HepG2 (cell line): ENCODE measurements around the gene SLC29A1. TPM values are rescaled to one million over a fixed set of nuclear protein-coding genes. Genes with fewer than 3 reads are reported as not detected.

Source experiments
- CBX5 ChIP-seq: sonication (generic); formaldehyde crosslinking; IDR thresholded peaks from 2 replicates; pipeline ENCODE4 v1.4.0; 2020; ENCODE audit warnings: missing genetic modification reagents, borderline replicate concordance
- CREB3 ChIP-seq: sonication (generic); formaldehyde crosslinking; IDR thresholded peaks from 2 replicates; pipeline ENCODE4 v1.5.0; 2020; ENCODE audit warnings: missing genetic modification reagents
- KLF11 ChIP-seq: IDR thresholded peaks from 2 replicates; pipeline ENCODE4 v1.6.1; 2016; ENCODE audit warnings: missing compliant biosample characterization
- NFE2 ChIP-seq: sonication (generic); formaldehyde crosslinking; IDR thresholded peaks from 2 replicates; pipeline ENCODE4 v1.4.0; 2020; ENCODE audit warnings: missing genetic modification reagents
- NFIB ChIP-seq: sonication (generic); formaldehyde crosslinking; IDR thresholded peaks from 2 replicates; pipeline ENCODE4 v1.9.0; 2021; ENCODE audit warnings: missing genetic modification reagents, mild to moderate bottlenecking, borderline replicate concordance
- PBX3 ChIP-seq: sonication (generic); formaldehyde crosslinking; IDR thresholded peaks from 2 replicates; pipeline ENCODE4 v1.8.1; 2023; ENCODE audit warnings: missing genetic modification reagents, inconsistent platforms, borderline replicate concordance
- ZBTB33 ChIP-seq: sonication (generic); formaldehyde crosslinking; IDR thresholded peaks from 2 replicates; pipeline ENCODE4 v1.4.0; 2020; ENCODE audit warnings: missing genetic modification reagents
- ZEB1 ChIP-seq: IDR thresholded peaks from 2 replicates; pipeline ENCODE4 v1.6.1; 2012; ENCODE audit warnings: mild to moderate bottlenecking, low read depth, inconsistent platforms; ENCODE audit not compliant: insufficient replicate concordance
- ZNF230 ChIP-seq: sonication (generic); formaldehyde crosslinking; IDR thresholded peaks from 2 replicates; pipeline ENCODE4 v1.4.0; 2020; ENCODE audit warnings: mild to moderate bottlenecking, missing genetic modification reagents
- ZXDC ChIP-seq: sonication (generic); formaldehyde crosslinking; IDR thresholded peaks from 2 replicates; pipeline ENCODE4 v1.5.0; 2020; ENCODE audit warnings: mild to moderate bottlenecking, missing genetic modification reagents
- polyA plus RNA-seq, 8 experiments: library from polyadenylated mRNA; depleted of rRNA in 3 of 8; stranded (reverse) in 7 of 8; unstranded in 1 of 8; fragments of >200 nt; fragmentation: Illumina TruSeq in 4 of 8; extraction: Trizol in 4 of 8; gene quantifications; 2 replicates each; pipeline versions ENCODE4 v1.2.1 to v1.2.3, GENCODE V29; 2011 to 2016; ENCODE audit warnings: low read depth in 4 of 8, missing spikeins in 1 of 8, mixed read lengths in 1 of 8; ENCODE audit not compliant: insufficient read depth in 1 of 8
- total RNA-seq, 5 experiments: library from RNA; depleted of rRNA; stranded (reverse); fragments of >200 nt; fragmentation: Illumina TruSeq; extraction: Trizol; gene quantifications; 2 replicates each; pipeline ENCODE4 v1.2.3, GENCODE V29; 2016; ENCODE audit warnings: low read depth in 1 of 5
- TF ChIP-seq, protein P1 (sequence below): sonication (generic); formaldehyde crosslinking; IDR thresholded peaks from 2 replicates; pipeline ENCODE4 v1.4.0; 2020; ENCODE audit warnings: missing genetic modification reagents, mild to moderate bottlenecking, borderline replicate concordance
- TF ChIP-seq, protein P2 (sequence below): sonication (generic); formaldehyde crosslinking; IDR thresholded peaks from 2 replicates; pipeline ENCODE4 v1.4.0; 2020; ENCODE audit warnings: missing genetic modification reagents, borderline replicate concordance
- TF ChIP-seq, protein P3 (sequence below): sonication (generic); formaldehyde crosslinking; IDR thresholded peaks from 2 replicates; pipeline ENCODE4 v1.9.0; 2021; ENCODE audit warnings: missing genetic modification reagents, mild to moderate bottlenecking, borderline replicate concordance

The SLC29A1 gene
- total and polyA plus RNA-seq, 2 of the 13 experiments (the other 11 are each of a cell fraction or from before 2014, with no cell fraction given): 43.2 to 106 TPM

DNA sequence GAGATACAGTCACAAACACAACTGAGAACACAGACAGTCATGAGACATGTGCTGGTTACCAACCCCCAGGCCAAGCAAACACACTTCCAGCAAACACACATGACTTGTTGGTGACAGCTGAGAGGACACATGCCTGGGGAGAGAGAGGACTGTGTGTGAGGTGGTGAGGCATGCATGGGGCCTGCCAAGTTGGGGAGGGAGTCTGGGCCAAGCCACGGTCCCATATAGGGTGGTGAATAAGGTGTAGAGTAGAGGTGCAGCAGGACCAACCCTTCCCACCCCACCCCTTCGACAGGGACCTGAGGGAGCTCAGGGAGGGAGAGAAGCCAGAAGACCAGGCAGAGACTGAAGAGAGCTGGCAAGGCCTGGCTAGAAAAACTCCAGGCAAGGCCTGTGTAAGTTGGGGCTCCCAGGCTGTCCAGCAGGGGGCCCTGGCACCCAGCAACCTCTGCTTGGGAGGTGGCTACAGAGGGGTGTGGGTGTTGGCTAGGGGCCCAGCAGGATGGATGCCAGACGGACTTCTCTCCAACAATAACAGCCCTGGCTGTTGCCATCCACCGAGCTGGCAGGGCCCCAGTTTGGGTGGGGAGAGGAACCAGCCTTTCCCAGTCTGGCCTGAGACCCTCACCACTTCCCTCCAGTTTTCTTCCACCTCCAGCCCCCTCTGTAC is 2.0 kb upstream of the SLC29A1 start (continued):
- TF ChIP-seq, protein P1, sequence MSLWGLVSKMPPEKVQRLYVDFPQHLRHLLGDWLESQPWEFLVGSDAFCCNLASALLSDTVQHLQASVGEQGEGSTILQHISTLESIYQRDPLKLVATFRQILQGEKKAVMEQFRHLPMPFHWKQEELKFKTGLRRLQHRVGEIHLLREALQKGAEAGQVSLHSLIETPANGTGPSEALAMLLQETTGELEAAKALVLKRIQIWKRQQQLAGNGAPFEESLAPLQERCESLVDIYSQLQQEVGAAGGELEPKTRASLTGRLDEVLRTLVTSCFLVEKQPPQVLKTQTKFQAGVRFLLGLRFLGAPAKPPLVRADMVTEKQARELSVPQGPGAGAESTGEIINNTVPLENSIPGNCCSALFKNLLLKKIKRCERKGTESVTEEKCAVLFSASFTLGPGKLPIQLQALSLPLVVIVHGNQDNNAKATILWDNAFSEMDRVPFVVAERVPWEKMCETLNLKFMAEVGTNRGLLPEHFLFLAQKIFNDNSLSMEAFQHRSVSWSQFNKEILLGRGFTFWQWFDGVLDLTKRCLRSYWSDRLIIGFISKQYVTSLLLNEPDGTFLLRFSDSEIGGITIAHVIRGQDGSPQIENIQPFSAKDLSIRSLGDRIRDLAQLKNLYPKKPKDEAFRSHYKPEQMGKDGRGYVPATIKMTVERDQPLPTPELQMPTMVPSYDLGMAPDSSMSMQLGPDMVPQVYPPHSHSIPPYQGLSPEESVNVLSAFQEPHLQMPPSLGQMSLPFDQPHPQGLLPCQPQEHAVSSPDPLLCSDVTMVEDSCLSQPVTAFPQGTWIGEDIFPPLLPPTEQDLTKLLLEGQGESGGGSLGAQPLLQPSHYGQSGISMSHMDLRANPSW (CRISPR knock-in tag): no peak
- 0 out of 2 replicates have a peak, but pooled peaks have one; percentile 51 for TF ChIP-seq NFIB (CRISPR knock-in tag)
- TF ChIP-seq CREB3 (CRISPR knock-in tag): no peak
- peak; percentile 82; the same call in 1 of the 2 replicates for TF ChIP-seq CBX5 (CRISPR knock-in tag)
- TF ChIP-seq NFE2 (CRISPR knock-in tag): no peak
- TF ChIP-seq ZEB1: no peak
- TF ChIP-seq, protein P2, sequence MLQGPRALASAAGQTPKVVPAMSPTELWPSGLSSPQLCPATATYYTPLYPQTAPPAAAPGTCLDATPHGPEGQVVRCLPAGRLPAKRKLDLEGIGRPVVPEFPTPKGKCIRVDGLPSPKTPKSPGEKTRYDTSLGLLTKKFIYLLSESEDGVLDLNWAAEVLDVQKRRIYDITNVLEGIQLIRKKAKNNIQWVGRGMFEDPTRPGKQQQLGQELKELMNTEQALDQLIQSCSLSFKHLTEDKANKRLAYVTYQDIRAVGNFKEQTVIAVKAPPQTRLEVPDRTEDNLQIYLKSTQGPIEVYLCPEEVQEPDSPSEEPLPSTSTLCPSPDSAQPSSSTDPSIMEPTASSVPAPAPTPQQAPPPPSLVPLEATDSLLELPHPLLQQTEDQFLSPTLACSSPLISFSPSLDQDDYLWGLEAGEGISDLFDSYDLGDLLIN (CRISPR knock-in tag): no peak
- 0 out of 2 replicates have a peak, but pooled peaks have one; percentile 48 for TF ChIP-seq KLF11 (CRISPR knock-in tag)
- peak; percentile 30; the same call in 1 of the 2 replicates for TF ChIP-seq ZBTB33 (CRISPR knock-in tag)
- TF ChIP-seq ZXDC (CRISPR knock-in tag): no peak
- TF ChIP-seq ZNF230 (CRISPR knock-in tag): 0 out of 2 replicates have a peak, but pooled peaks have one; percentile 32
- TF ChIP-seq PBX3 (CRISPR knock-in tag): no peak
- TF ChIP-seq, protein P3, sequence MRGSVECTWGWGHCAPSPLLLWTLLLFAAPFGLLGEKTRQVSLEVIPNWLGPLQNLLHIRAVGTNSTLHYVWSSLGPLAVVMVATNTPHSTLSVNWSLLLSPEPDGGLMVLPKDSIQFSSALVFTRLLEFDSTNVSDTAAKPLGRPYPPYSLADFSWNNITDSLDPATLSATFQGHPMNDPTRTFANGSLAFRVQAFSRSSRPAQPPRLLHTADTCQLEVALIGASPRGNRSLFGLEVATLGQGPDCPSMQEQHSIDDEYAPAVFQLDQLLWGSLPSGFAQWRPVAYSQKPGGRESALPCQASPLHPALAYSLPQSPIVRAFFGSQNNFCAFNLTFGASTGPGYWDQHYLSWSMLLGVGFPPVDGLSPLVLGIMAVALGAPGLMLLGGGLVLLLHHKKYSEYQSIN (CRISPR knock-in tag): no peak
